Measurements from ENCODE around the gene TDRD9.

The TDRD9 gene

GRCh38 chr14:104096751-104097700 is 168.8 kb downstream of the TDRD9 start:
- no peak for DNase-seq (ENCODE audit: low read depth, low spot score)

GRCh38 chr14:104098272-104099095 is 170.2 kb downstream of the TDRD9 start:
- DNase-seq (ENCODE audit: low read depth, low spot score) = no peak
- H3K27ac ChIP-seq = no peak overlapping the region

More at GRCh38 chr14:104096751-104097700, 168.8 kb downstream of the TDRD9 start:
- H3K27ac ChIP-seq = no peak overlapping the region

GRCh38 chr14:104099096-104100041 is 171.1 kb downstream of the TDRD9 start:
- H3K27ac ChIP-seq = peak overlapping the region; percentile 69
- DNase-seq (ENCODE audit: low read depth, low spot score) = no peak

- DNase-seq (ENCODE audit: low read depth, low spot score) = no peak
- H3K27ac ChIP-seq = peak overlapping the region; percentile 69
Measured at GRCh38 chr14:104100171-104101085, 172.2 kb downstream of the TDRD9 start.

- H3K27ac ChIP-seq = peak overlapping the region; percentile 69
- no peak for DNase-seq (ENCODE audit: low read depth, low spot score)
Measured at GRCh38 chr14:104101086-104101621, 172.9 kb downstream of the TDRD9 start.

GRCh38 chr14:104101651-104102281 is 173.5 kb downstream of the TDRD9 start:
- no peak for DNase-seq (ENCODE audit: low read depth, low spot score)
- H3K27ac ChIP-seq = peak overlapping the region; percentile 69

Data from epithelial cell of prostate (primary cell).